Neural cell (in vitro differentiated cells): ENCODE data around the gene CFAP299. TPM values are rescaled to one million over a fixed set of nuclear protein-coding genes. Genes with fewer than 3 reads are reported as not detected.

Experiments used
- H2AFZ ChIP-seq: fragments of 200-600, 300-800 bp; sonication (generic), shearing (Covaris generic); 2 replicates; pipeline ENCODE4 v1.6.0; 2014; ENCODE audit warnings: low read depth, mild to moderate bottlenecking, antibody characterized with exemption, low read length, moderate library complexity
- H3F3A ChIP-seq: fragments of 200-600 bp; shearing (Covaris generic); 2 replicates; pipeline ENCODE4 v1.6.1; 2016; ENCODE audit warnings: mild to moderate bottlenecking, moderate library complexity, mixed read lengths, antibody characterized with exemption, low read length; ENCODE audit not compliant: insufficient read depth, poor library complexity, severe bottlenecking
- H3K27ac ChIP-seq: fragments of 200-600, 300-800 bp; sonication (generic), shearing (Covaris generic); 2 replicates; pipeline ENCODE4 v1.5.1; 2014; ENCODE audit warnings: mild to moderate bottlenecking, low read length, moderate library complexity
- H3K27me3 ChIP-seq: fragments of 300-800, 200-600 bp; sonication (generic), shearing (Covaris generic); 2 replicates; pipeline ENCODE4 v1.6.0; 2014; ENCODE audit warnings: mild to moderate bottlenecking, low read depth, low read length, moderate library complexity; ENCODE audit not compliant: insufficient read depth
- H3K36me3 ChIP-seq: fragments of 300-800, 200-600 bp; sonication (generic), shearing (Covaris generic); 2 replicates; pipeline ENCODE4 v1.5.1; 2014; ENCODE audit warnings: mild to moderate bottlenecking, antibody characterized with exemption, low read length, moderate library complexity; ENCODE audit not compliant: insufficient read depth
- H3K4me2 ChIP-seq: fragments of 300-800, 200-600 bp; sonication (generic), shearing (Covaris generic); 2 replicates; pipeline ENCODE4 v1.6.0; 2014; ENCODE audit warnings: mild to moderate bottlenecking, low read length
- H3K4me3 ChIP-seq: fragments of 300-800, 200-600 bp; sonication (generic), shearing (Covaris generic); 2 replicates; pipeline ENCODE4 v1.5.1; 2014; ENCODE audit warnings: mild to moderate bottlenecking, low read length, moderate library complexity
- H3K79me2 ChIP-seq: fragments of 200-600 bp; shearing (Covaris generic); replicated peaks from 2 replicates; pipeline ENCODE4 v1.6.0; 2014; ENCODE audit warnings: mild to moderate bottlenecking, low read length, moderate library complexity; ENCODE audit not compliant: insufficient read depth
- H3K9ac ChIP-seq: fragments of 300-800, 200-600 bp; sonication (generic), shearing (Covaris generic); 2 replicates; pipeline ENCODE4 v1.6.1; 2016; ENCODE audit warnings: mild to moderate bottlenecking, low read length, mixed read lengths
- H3K9me2 ChIP-seq: fragments of 200-600 bp; shearing (Covaris generic); 2 replicates; pipeline ENCODE4 v1.6.1; 2016; ENCODE audit warnings: mild to moderate bottlenecking, low read length, mixed read lengths; ENCODE audit not compliant: insufficient read depth
- H3K9me3 ChIP-seq: fragments of 200-600, 300-800 bp; sonication (generic), shearing (Covaris generic); 2 replicates; pipeline ENCODE4 v1.6.1; 2016; ENCODE audit warnings: mild to moderate bottlenecking, mixed run types, low read length, moderate library complexity, mixed read lengths
- H4K20me1 ChIP-seq: fragments of 200-600 bp; shearing (Covaris generic); 2 replicates; pipeline ENCODE4 v1.6.1; 2016; ENCODE audit warnings: mild to moderate bottlenecking, mixed run types; ENCODE audit not compliant: insufficient read depth
- EP300 ChIP-seq: fragments of 450-650 bp; conservative IDR thresholded peaks from 2 replicates; pipeline ENCODE4 v1.6.1; 2014; ENCODE audit warnings: antibody characterized with exemption, mild to moderate bottlenecking, moderate library complexity; ENCODE audit not compliant: poor library complexity, severe bottlenecking
- EZH2 ChIP-seq: fragments of 200-600, 300-800 bp; shearing (Covaris generic), sonication (generic); IDR thresholded peaks from 2 replicates; pipeline ENCODE4 v1.6.1; 2014; ENCODE audit warnings: antibody characterized with exemption, low read length, borderline replicate concordance, mild to moderate bottlenecking; ENCODE audit not compliant: insufficient read depth, poor library complexity, severe bottlenecking
- MXI1 ChIP-seq: fragments of 450-650 bp; conservative IDR thresholded peaks from 2 replicates; pipeline ENCODE4 v1.6.1; 2014; ENCODE audit warnings: antibody characterized with exemption, mild to moderate bottlenecking; ENCODE audit not compliant: poor library complexity, severe bottlenecking
- POLR2AphosphoS5 ChIP-seq: IDR thresholded peaks from 2 replicates; pipeline ENCODE4 v1.6.1; 2012
- RAD21 ChIP-seq: fragments of 450-650 bp; conservative IDR thresholded peaks from 2 replicates; pipeline ENCODE4 v1.6.1; 2014; ENCODE audit warnings: antibody characterized with exemption, mild to moderate bottlenecking, moderate library complexity
- SMC3 ChIP-seq: fragments of 450-650 bp; conservative IDR thresholded peaks from 2 replicates; pipeline ENCODE4 v1.6.1; 2014; ENCODE audit warnings: antibody characterized with exemption, mild to moderate bottlenecking, moderate library complexity; ENCODE audit not compliant: poor library complexity
- TAF1 ChIP-seq: IDR thresholded peaks from 2 replicates; pipeline ENCODE4 v1.6.1; 2012; ENCODE audit warnings: low read depth
- polyA plus RNA-seq: library from polyadenylated mRNA; depleted of rRNA; stranded (reverse); fragments of >200 nt; gene quantifications from 2 replicates; pipeline ENCODE4 v1.2.3, GENCODE V29; 2014
- TF ChIP-seq, protein P1 (sequence below): IDR thresholded peaks from 2 replicates; pipeline ENCODE4 v1.6.1; 2012; ENCODE audit warnings: borderline replicate concordance
- TF ChIP-seq, protein P2 (sequence below): fragments of 450-650 bp; IDR thresholded peaks from 2 replicates; pipeline ENCODE4 v1.5.1; 2014; ENCODE audit warnings: antibody characterized with exemption, mild to moderate bottlenecking, moderate library complexity; ENCODE audit not compliant: poor library complexity, severe bottlenecking

Gene CFAP299
- polyA plus RNA-seq, 1 donor from 2014 or later: not detected

DNA sequence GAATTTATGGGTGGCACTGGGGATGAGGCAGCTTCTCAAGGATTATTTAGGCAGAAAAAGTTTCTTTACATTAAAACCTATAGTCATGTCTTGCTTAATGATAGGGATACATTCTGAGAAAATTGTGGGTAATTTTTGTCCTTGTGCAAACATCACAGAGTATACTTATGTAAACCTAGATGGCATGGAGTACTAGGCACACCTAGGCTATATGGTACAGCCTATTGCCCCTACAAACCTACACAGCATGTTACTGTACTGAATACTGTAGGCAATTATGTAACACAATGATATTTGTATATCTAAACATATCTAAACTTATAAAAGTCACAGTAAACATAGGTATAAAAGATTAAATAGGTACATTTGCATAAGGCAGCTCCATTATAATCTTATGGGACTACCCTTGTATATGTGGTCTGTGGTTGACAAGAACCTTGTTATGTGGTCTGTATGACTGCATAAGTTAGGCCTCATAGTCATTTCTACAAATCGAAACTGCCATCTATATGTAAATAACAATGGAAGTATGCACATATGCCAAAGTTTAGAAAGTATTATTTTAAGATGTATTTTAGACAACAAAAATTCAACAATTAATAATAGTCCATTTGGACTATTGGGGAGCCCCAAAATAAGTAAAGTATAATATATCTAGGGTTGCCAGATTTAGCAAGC, 87.3 kb downstream of the CFAP299 start:
- Histone ChIP-seq H4K20me1 (no peaks in the 10 kb centered on the region), H2AFZ (no peak overlapping the region), H3K79me2 (no peaks in the 10 kb centered on the region), H3K4me2 (no peak overlapping the region), H3K9ac (no peak overlapping the region), H3K9me2 (no peaks in the 10 kb centered on the region), H3K4me3 (no peak overlapping the region), H3K36me3 (no peaks in the 10 kb centered on the region), H3K9me3 (no peaks in the 10 kb centered on the region), H3F3A (no peaks in the 10 kb centered on the region), H3K27ac (no peak overlapping the region), H3K27me3 (no peaks in the 10 kb centered on the region)
- TF ChIP-seq TAF1: no peak
- TF ChIP-seq EZH2: no peak
- TF ChIP-seq, protein P1, sequence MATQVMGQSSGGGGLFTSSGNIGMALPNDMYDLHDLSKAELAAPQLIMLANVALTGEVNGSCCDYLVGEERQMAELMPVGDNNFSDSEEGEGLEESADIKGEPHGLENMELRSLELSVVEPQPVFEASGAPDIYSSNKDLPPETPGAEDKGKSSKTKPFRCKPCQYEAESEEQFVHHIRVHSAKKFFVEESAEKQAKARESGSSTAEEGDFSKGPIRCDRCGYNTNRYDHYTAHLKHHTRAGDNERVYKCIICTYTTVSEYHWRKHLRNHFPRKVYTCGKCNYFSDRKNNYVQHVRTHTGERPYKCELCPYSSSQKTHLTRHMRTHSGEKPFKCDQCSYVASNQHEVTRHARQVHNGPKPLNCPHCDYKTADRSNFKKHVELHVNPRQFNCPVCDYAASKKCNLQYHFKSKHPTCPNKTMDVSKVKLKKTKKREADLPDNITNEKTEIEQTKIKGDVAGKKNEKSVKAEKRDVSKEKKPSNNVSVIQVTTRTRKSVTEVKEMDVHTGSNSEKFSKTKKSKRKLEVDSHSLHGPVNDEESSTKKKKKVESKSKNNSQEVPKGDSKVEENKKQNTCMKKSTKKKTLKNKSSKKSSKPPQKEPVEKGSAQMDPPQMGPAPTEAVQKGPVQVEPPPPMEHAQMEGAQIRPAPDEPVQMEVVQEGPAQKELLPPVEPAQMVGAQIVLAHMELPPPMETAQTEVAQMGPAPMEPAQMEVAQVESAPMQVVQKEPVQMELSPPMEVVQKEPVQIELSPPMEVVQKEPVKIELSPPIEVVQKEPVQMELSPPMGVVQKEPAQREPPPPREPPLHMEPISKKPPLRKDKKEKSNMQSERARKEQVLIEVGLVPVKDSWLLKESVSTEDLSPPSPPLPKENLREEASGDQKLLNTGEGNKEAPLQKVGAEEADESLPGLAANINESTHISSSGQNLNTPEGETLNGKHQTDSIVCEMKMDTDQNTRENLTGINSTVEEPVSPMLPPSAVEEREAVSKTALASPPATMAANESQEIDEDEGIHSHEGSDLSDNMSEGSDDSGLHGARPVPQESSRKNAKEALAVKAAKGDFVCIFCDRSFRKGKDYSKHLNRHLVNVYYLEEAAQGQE: no peak
- TF ChIP-seq RAD21: no peak
- no peak for TF ChIP-seq SMC3
- TF ChIP-seq POLR2AphosphoS5: no peak
- no peak for TF ChIP-seq EP300
- TF ChIP-seq MXI1: no peak
- TF ChIP-seq, protein P2, sequence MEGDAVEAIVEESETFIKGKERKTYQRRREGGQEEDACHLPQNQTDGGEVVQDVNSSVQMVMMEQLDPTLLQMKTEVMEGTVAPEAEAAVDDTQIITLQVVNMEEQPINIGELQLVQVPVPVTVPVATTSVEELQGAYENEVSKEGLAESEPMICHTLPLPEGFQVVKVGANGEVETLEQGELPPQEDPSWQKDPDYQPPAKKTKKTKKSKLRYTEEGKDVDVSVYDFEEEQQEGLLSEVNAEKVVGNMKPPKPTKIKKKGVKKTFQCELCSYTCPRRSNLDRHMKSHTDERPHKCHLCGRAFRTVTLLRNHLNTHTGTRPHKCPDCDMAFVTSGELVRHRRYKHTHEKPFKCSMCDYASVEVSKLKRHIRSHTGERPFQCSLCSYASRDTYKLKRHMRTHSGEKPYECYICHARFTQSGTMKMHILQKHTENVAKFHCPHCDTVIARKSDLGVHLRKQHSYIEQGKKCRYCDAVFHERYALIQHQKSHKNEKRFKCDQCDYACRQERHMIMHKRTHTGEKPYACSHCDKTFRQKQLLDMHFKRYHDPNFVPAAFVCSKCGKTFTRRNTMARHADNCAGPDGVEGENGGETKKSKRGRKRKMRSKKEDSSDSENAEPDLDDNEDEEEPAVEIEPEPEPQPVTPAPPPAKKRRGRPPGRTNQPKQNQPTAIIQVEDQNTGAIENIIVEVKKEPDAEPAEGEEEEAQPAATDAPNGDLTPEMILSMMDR: no peak

DNA sequence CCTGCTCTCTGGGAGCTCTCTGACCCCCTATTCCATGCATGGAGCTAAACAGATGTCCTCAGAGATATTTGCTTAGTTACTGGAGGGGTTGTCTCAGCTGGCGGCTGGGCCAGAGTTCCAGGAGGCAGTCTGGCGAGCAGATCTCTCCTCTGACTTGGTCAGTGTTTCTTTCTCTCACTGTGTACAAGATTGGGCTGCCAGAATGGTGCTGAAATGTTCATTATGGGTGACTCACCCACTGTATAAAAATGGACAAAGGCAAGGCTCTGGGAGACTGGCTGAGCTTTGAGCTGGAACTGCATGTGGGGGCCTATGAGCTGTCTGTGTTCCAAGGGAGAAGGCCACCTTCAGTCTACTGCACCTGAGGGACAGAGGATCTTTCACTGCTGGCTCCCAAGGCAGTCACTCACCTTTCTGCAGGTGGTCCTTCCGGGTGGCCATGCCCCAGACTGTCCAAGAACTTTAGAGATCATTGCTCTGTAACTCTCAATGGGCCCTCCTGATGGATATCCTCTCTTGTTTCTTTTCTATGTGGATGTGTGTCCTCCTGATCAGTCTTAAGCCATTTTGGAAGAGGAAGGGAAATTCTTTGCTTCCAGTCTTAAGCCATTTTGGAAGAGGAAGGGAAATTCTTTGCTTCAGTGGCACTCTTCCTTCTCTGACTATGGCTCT, 88.2 kb downstream of the CFAP299 start:
- no peak overlapping the region for H3K27ac ChIP-seq
- no peak overlapping the region for H3K4me3 ChIP-seq
- H3K9me3 ChIP-seq: no peaks in the 10 kb centered on the region
- H3K4me2 ChIP-seq: no peak overlapping the region
- H3K27me3 ChIP-seq: no peaks in the 10 kb centered on the region
- H3K79me2 ChIP-seq: no peaks in the 10 kb centered on the region
- H3K9ac ChIP-seq: no peak overlapping the region
- no peaks in the 10 kb centered on the region for H3K9me2 ChIP-seq
- H3F3A ChIP-seq: no peaks in the 10 kb centered on the region
- H3K36me3 ChIP-seq: no peaks in the 10 kb centered on the region
- H4K20me1 ChIP-seq: no peaks in the 10 kb centered on the region
- no peak for TF ChIP-seq EZH2
- TF ChIP-seq SMC3: no peak
- TF ChIP-seq, protein P1: no peak
- no peak overlapping the region for H2AFZ ChIP-seq
